GM12892 (cell line): ENCODE results near the gene VSTM4.

ENCODE experiments used
- DNase-seq: peaks from one replicate; pipeline ENCODE4 v3.0.0; 2011; ENCODE audit not compliant: insufficient read length
- FAIRE-seq: peaks from 2 replicates; lab custom pipeline; 2011; peaks lifted over from hg19 to GRCh38; lab: Jason Lieb, UNC
- POLR2A ChIP-seq: IDR thresholded peaks from 2 replicates; pipeline ENCODE4 v1.6.1; 2011; ENCODE audit warnings: low read depth, low read length, control low read depth
- POLR2AphosphoS5 ChIP-seq: IDR thresholded peaks from 2 replicates; pipeline ENCODE4 v1.6.1; 2011; ENCODE audit warnings: low read depth, low read length, control low read depth
- TAF1 ChIP-seq: IDR thresholded peaks from 2 replicates; pipeline ENCODE4 v1.6.1; 2011; ENCODE audit warnings: low read depth, mild to moderate bottlenecking, control low read depth, low read length, borderline replicate concordance

VSTM4 gene

GRCh38 chr10:49074836-49075682 lies 40.3 kb downstream of the VSTM4 start:
- FAIRE-seq (no peak), DNase-seq (no peak)
- no peak for TF ChIP-seq TAF1
- no peak for TF ChIP-seq POLR2AphosphoS5
- TF ChIP-seq POLR2A: no peak

GRCh38 chr10:49072166-49072885 lies 43.0 kb downstream of the VSTM4 start:
- DNase-seq: no peak
- TF ChIP-seq POLR2AphosphoS5 (no peak), POLR2A (no peak), TAF1 (no peak)
- FAIRE-seq: no peak

GRCh38 chr10:49071160-49071761 lies 44.1 kb downstream of the VSTM4 start:
- TF ChIP-seq POLR2A (no peak), POLR2AphosphoS5 (no peak), TAF1 (no peak)
- FAIRE-seq (no peak), DNase-seq (no peak)

- TF ChIP-seq TAF1 (no peak), POLR2A (no peak), POLR2AphosphoS5 (no peak)
- FAIRE-seq (no peak), DNase-seq (no peak)
These were observed 44.6 kb downstream of the VSTM4 start for GRCh38 chr10:49070701-49071100.

- DNase-seq (no peak), FAIRE-seq (no peak)
- TF ChIP-seq TAF1 (no peak), POLR2AphosphoS5 (no peak), POLR2A (no peak)
These were observed 46.6 kb downstream of the VSTM4 start for GRCh38 chr10:49068672-49069217.

GRCh38 chr10:49068209-49068608 lies 47.1 kb downstream of the VSTM4 start:
- no peak for TF ChIP-seq POLR2A
- no peak for TF ChIP-seq TAF1
- no peak for TF ChIP-seq POLR2AphosphoS5
- DNase-seq (no peak), FAIRE-seq (no peak)

- TF ChIP-seq POLR2AphosphoS5: no peak
- no peak for TF ChIP-seq TAF1
- TF ChIP-seq POLR2A: no peak
- no peak for FAIRE-seq
These were observed 48.2 kb downstream of the VSTM4 start for GRCh38 chr10:49066944-49067730.

GRCh38 chr10:49062229-49062628 lies 53.1 kb downstream of the VSTM4 start:
- DNase-seq: no peak
- no peak for TF ChIP-seq POLR2A
- no peak for TF ChIP-seq TAF1
- no peak for TF ChIP-seq POLR2AphosphoS5
- no peak for FAIRE-seq

More at GRCh38 chr10:49066944-49067730, 48.2 kb downstream of the VSTM4 start:
- no peak for DNase-seq

- DNase-seq (no peak), FAIRE-seq (no peak)
- TF ChIP-seq POLR2AphosphoS5 (no peak), POLR2A (no peak), TAF1 (no peak)
These were observed 53.7 kb downstream of the VSTM4 start for GRCh38 chr10:49061667-49062066.

GRCh38 chr10:49058463-49059255 lies 56.7 kb downstream of the VSTM4 start:
- TF ChIP-seq TAF1 (no peak), POLR2AphosphoS5 (no peak), POLR2A (no peak)
- FAIRE-seq (no peak), DNase-seq (no peak)
